Measurements from ENCODE around the gene LRRC75B. TPM values are rescaled to one million over a fixed set of nuclear protein-coding genes. Genes with fewer than 3 reads are reported as not detected.
"Not testable (repeated sequence)": the region's sequence is repeated elsewhere in the genome, so short reads cannot be mapped to it uniquely, and the experiment has no call there.

The LRRC75B gene
- total RNA-seq, 1 donor from 2014 or later, result 32.5 TPM

- Mint-ChIP-seq H3K9me3 (no peaks in the 10 kb centered on the region), H3K4me1 (peaks cover 30% of the 10 kb centered on the region), H3K36me3 (no peaks in the 10 kb centered on the region), H3K27ac (no peak overlapping the region), H3K27me3 (ENCODE audit: low read depth) (no peaks in the 10 kb centered on the region), H3K4me3 (no peak overlapping the region)
- no peak for DNase-seq (ENCODE audit: low spot score in 2 of 2, unreplicated experiment in 2 of 2)
- TF ChIP-seq CTCF (IDR thresholded peaks at IDR 0.05; ENCODE audit: unreplicated experiment), result no peak
These were observed 8.6 kb upstream of the LRRC75B start for GRCh38 chr22:24601217-24602104.

GRCh38 chr22:24599958-24600715 is 7.3 kb upstream of the LRRC75B start:
- peak overlapping the region; percentile 6 for H3K27ac Mint-ChIP-seq
- not testable (repeated sequence) for H3K4me3 Mint-ChIP-seq

GRCh38 chr22:24599514-24599913 is 6.6 kb upstream of the LRRC75B start:
- no peaks in the 10 kb centered on the region for H3K36me3 Mint-ChIP-seq
- H3K27ac Mint-ChIP-seq, result peak overlapping the region; percentile 6
- no peaks in the 10 kb centered on the region for H3K27me3 Mint-ChIP-seq (ENCODE audit: low read depth)
- TF ChIP-seq CTCF (IDR thresholded peaks at IDR 0.05; ENCODE audit: unreplicated experiment), result no peak
- H3K9me3 Mint-ChIP-seq, result no peaks in the 10 kb centered on the region
- no peak for DNase-seq (ENCODE audit: low spot score in 2 of 2, unreplicated experiment in 2 of 2)
- H3K4me3 Mint-ChIP-seq, result no peak overlapping the region
- H3K4me1 Mint-ChIP-seq, result peaks cover 36% of the 10 kb centered on the region

More at GRCh38 chr22:24599958-24600715, 7.3 kb upstream of the LRRC75B start:
- H3K36me3 Mint-ChIP-seq; H3K9me3 Mint-ChIP-seq; H3K27me3 Mint-ChIP-seq (ENCODE audit: low read depth); DNase-seq (ENCODE audit: low spot score in 2 of 2, unreplicated experiment in 2 of 2): not testable (repeated sequence)
- peaks cover 29% of the 10 kb centered on the region for H3K4me1 Mint-ChIP-seq

GRCh38 chr22:24597076-24597475 is 4.2 kb upstream of the LRRC75B start:
- H3K27ac Mint-ChIP-seq; H3K27me3 Mint-ChIP-seq (ENCODE audit: low read depth); H3K9me3 Mint-ChIP-seq; H3K36me3 Mint-ChIP-seq; H3K4me3 Mint-ChIP-seq; DNase-seq (ENCODE audit: low spot score in 2 of 2, unreplicated experiment in 2 of 2): not testable (repeated sequence)
- peaks cover 29% of the 10 kb centered on the region for H3K4me1 Mint-ChIP-seq

- Mint-ChIP-seq H3K9me3 (no peaks in the 10 kb centered on the region), H3K4me3 (no peak overlapping the region), H3K27ac (no peak overlapping the region), H3K36me3 (no peaks in the 10 kb centered on the region), H3K27me3 (ENCODE audit: low read depth) (no peaks in the 10 kb centered on the region), H3K4me1 (peaks cover 31% of the 10 kb centered on the region)
- DNase-seq (ENCODE audit: low spot score in 2 of 2, unreplicated experiment in 2 of 2), result no peak
- no peak for TF ChIP-seq CTCF (IDR thresholded peaks at IDR 0.05; ENCODE audit: unreplicated experiment)
These were observed 3.0 kb upstream of the LRRC75B start for GRCh38 chr22:24595863-24596262.

GRCh38 chr22:24595228-24595627 is 2.4 kb upstream of the LRRC75B start:
- peaks cover 30% of the 10 kb centered on the region for H3K4me1 Mint-ChIP-seq
- no peak overlapping the region for H3K4me3 Mint-ChIP-seq
- no peaks in the 10 kb centered on the region for H3K27me3 Mint-ChIP-seq (ENCODE audit: low read depth)
- H3K36me3 Mint-ChIP-seq, result peaks cover 2% of the 10 kb centered on the region
- H3K27ac Mint-ChIP-seq, result no peak overlapping the region
- no peaks in the 10 kb centered on the region for H3K9me3 Mint-ChIP-seq
- no peak for TF ChIP-seq CTCF (IDR thresholded peaks at IDR 0.05; ENCODE audit: unreplicated experiment)
- no peak for DNase-seq (ENCODE audit: low spot score in 2 of 2, unreplicated experiment in 2 of 2)
